Body of pancreas (tissue), 4 donors: Measurements from ENCODE around the gene TERB1. TPM values are rescaled to one million over a fixed set of nuclear protein-coding genes. Genes with fewer than 3 reads are reported as not detected.
A peak's percentile ranks its signal among the peaks of the same experiment; 100 is the strongest.

Experiments
- ATAC-seq: fragments of 150-250 bp; one replicate; pipeline ENCODE4 v1.9.1; 2016
- DNase-seq, 4 donors: peaks; one replicate each; pipeline ENCODE4 v3.0.0-alpha.2; 2019
- H3K27ac ChIP-seq, 4 donors: fragments of 200-600 bp; sonication (generic); 1 replicate in 3 of 4; 2 replicates in 1 of 4; pipeline versions ENCODE4 v1.5.1 to v1.6.1; 2016 to 2019; ENCODE audit warnings: mild to moderate bottlenecking in 1 of 4, mixed read lengths in 1 of 4, moderate library complexity in 1 of 4
- H3K27me3 ChIP-seq, 2 donors: fragments of 200-600 bp; sonication (generic); one replicate each; pipeline ENCODE4 v1.6.0; 2016; ENCODE audit warnings: mild to moderate bottlenecking in 1 of 2
- H3K36me3 ChIP-seq, 2 donors: fragments of 200-600 bp; sonication (generic); replicated peaks in 1 of 2; 2 replicates each; pipeline ENCODE4 v1.5.1; 2016; ENCODE audit warnings: low read depth in 2 of 2; ENCODE audit not compliant: insufficient read depth in 1 of 2
- H3K4me1 ChIP-seq: fragments of 200-600 bp; sonication (generic); one replicate; pipeline ENCODE4 v1.6.0; 2016
- H3K4me3 ChIP-seq, 2 donors: fragments of 200-600 bp; sonication (generic); 1 replicate in 1 of 2; 2 replicates in 1 of 2; pipeline ENCODE4 v1.5.1; 2016 to 2019
- H3K9me3 ChIP-seq, 3 donors: fragments of 200-600 bp; sonication (generic); 1 replicate in 2 of 3; 2 replicates in 1 of 3; pipeline ENCODE4 v1.5.1; 2016
- CTCF ChIP-seq, 7 experiments: fragments of 450-650 bp in 4 of 7; fragments of 200-600 bp in 3 of 7; sonication (generic) in 3 of 7; IDR thresholded peaks; one replicate each; pipeline ENCODE4 v1.5.1; 2016 to 2019; ENCODE audit warnings: antibody characterized with exemption in 7 of 7
- POLR2A ChIP-seq, 3 donors: fragments of 450-650 bp; IDR thresholded peaks; one replicate each; pipeline ENCODE4 v1.6.1; 2016; ENCODE audit warnings: antibody characterized with exemption in 3 of 3, mild to moderate bottlenecking in 2 of 3
- WGBS, 2 donors: methylation state at CpG; one replicate each; pipeline ENCODE4 v1.1.5; 2017; 5-methylcytosine and 5-hydroxymethylcytosine counted together
- intact Hi-C: fragments of 100-400 bp; cut with DNase I; formaldehyde crosslinking; loops from one replicate; pipeline ENCODE4 v1.15.1; 2023
- total RNA-seq, 2 donors: library from RNA; depleted of rRNA; stranded (reverse); fragments of >200 nt; gene quantifications; one replicate each; pipeline ENCODE4 v1.1.0, GENCODE V29; 2016

The TERB1 gene
- total RNA-seq, 2 donors from 2014 or later = not detected

- Histone ChIP-seq H3K36me3 (no peaks in the 10 kb centered on the region), H3K4me1 (peaks cover 18% of the 10 kb centered on the region), H3K9me3 (no peaks in the 10 kb centered on the region), H3K27ac (no peak overlapping the region), H3K27me3 (no peaks in the 10 kb centered on the region), H3K4me3 (no peak overlapping the region)
- intact Hi-C loops = loop anchor here (5.0 kb wide), 1 partner anchor 35 kb away; no protein-coding TSS in a partner anchor
- WGBS, 2 donors = 71 to 76% methylated on average over 3 of the region's 3 CpGs
- ATAC-seq = no peak
- DNase-seq = no peak
- TF ChIP-seq CTCF (IDR thresholded peaks at IDR 0.05) = no peak
- no peak for TF ChIP-seq POLR2A (IDR thresholded peaks at IDR 0.05)
Observed at GRCh38 chr16:66832190-66832589, 30.8 kb upstream of the TERB1 start.

- no peaks in the 10 kb centered on the region for H3K27me3 ChIP-seq
- no peaks in the 10 kb centered on the region for H3K36me3 ChIP-seq
- DNase-seq (peak; percentile 84 to 89 (median 88)), ATAC-seq (peak; percentile 96)
- no peaks in the 10 kb centered on the region for H3K9me3 ChIP-seq
- H3K27ac ChIP-seq = peak within 1 kb of the TSS; percentile 68 to 94 (median 88)
- 0 to 1% methylated on average over 25 to 81 of the region's 84 CpGs for WGBS, 2 donors
- TF ChIP-seq POLR2A (IDR thresholded peaks at IDR 0.05) (peak; percentile 85 to 87 (median 85)), CTCF (IDR thresholded peaks at IDR 0.05) (peak; percentile 91 to 100 (median 98))
- peak within 1 kb of the TSS; percentile 91 to 92 for H3K4me3 ChIP-seq
- H3K4me1 ChIP-seq = peaks cover 18% of the 10 kb centered on the region
- intact Hi-C loops = loop anchor here (5.0 kb wide), 1 partner anchor 37 kb away; no protein-coding TSS in a partner anchor
Observed at GRCh38 chr16:66830422-66831404, 29.3 kb upstream of the TERB1 start, which contains the start of gene NAE1. NAE1 (minus strand) TSS chr16:66830976; CDS start chr16:66830899, 77 bp downstream.

GRCh38 chr16:66824006-66824405 lies 22.6 kb upstream of the TERB1 start:
- Histone ChIP-seq H3K27ac (no peak overlapping the region), H3K4me1 (peaks cover 8% of the 10 kb centered on the region), H3K4me3 (no peak overlapping the region), H3K36me3 (peaks cover 5 to 14% of the 10 kb centered on the region in 2 donors), H3K9me3 (no peaks in the 10 kb centered on the region), H3K27me3 (no peaks in the 10 kb centered on the region)
- intact Hi-C loops = no loop called here
- no peak for DNase-seq
- 90 to 92% methylated on average over 4 of the region's 4 CpGs for WGBS, 2 donors
- no peak for ATAC-seq
- TF ChIP-seq POLR2A (IDR thresholded peaks at IDR 0.05) (no peak), CTCF (IDR thresholded peaks at IDR 0.05) (no peak)

- Histone ChIP-seq H3K27ac (no peak overlapping the region), H3K36me3 (peaks cover 4 to 33% of the 10 kb centered on the region in 2 donors), H3K4me1 (no peaks in the 10 kb centered on the region), H3K9me3 (no peaks in the 10 kb centered on the region), H3K27me3 (no peaks in the 10 kb centered on the region), H3K4me3 (no peak overlapping the region)
- TF ChIP-seq POLR2A (IDR thresholded peaks at IDR 0.05) (no peak), CTCF (IDR thresholded peaks at IDR 0.05) (no peak)
- no peak for ATAC-seq
- 89 to 93% methylated on average over 2 of the region's 2 CpGs for WGBS, 2 donors
- no peak for DNase-seq
- intact Hi-C loops = no loop called here
Observed at GRCh38 chr16:66814734-66815133, 13.3 kb upstream of the TERB1 start.
